Ascending aorta (tissue), 2 donors: Measurements from ENCODE around the gene B4GALNT3. TPM values are rescaled to one million over a fixed set of nuclear protein-coding genes. Genes with fewer than 3 reads are reported as not detected.

Experiments used
- DNase-seq, 2 donors: peaks; one replicate each; pipeline ENCODE4 v3.0.0-alpha.2; 2019; ENCODE audit warnings: low spot score in 2 of 2
- H3K27ac ChIP-seq, 2 donors: fragments of 200-600 bp; sonication (generic); one replicate each; pipeline ENCODE4 v1.5.1; 2016 to 2017; ENCODE audit warnings: mild to moderate bottlenecking in 1 of 2
- H3K27me3 ChIP-seq: fragments of 200-600 bp; sonication (generic); one replicate; pipeline ENCODE4 v1.5.1; 2017
- H3K36me3 ChIP-seq, 2 donors: fragments of 200-600 bp; sonication (generic); one replicate each; pipeline ENCODE4 v1.5.1; 2016
- H3K4me1 ChIP-seq, 2 donors: fragments of 200-600 bp; sonication (generic); one replicate each; pipeline ENCODE4 v1.5.1; 2016 to 2017; ENCODE audit warnings: mild to moderate bottlenecking in 1 of 2
- H3K4me3 ChIP-seq, 2 donors: fragments of 200-600 bp; sonication (generic); one replicate each; pipeline ENCODE4 v1.5.1; 2016 to 2017; ENCODE audit warnings: mild to moderate bottlenecking in 1 of 2
- H3K9me3 ChIP-seq, 2 donors: fragments of 200-600 bp; sonication (generic); one replicate each; pipeline ENCODE4 v1.5.1; 2016
- CTCF ChIP-seq, 3 experiments: fragments of 200-600 bp in 2 of 3; fragments of 450-650 bp in 1 of 3; sonication (generic) in 2 of 3; IDR thresholded peaks; one replicate each; pipeline ENCODE4 v1.5.1; 2016 to 2019; ENCODE audit warnings: antibody characterized with exemption in 3 of 3, mild to moderate bottlenecking in 1 of 3, moderate library complexity in 1 of 3
- intact Hi-C: fragments of 100-400 bp; cut with DNase I; formaldehyde crosslinking; loops from one replicate; pipeline ENCODE4 v1.15.1; 2023
- total RNA-seq: library from RNA; depleted of rRNA; stranded (reverse); fragments of >200 nt; gene quantifications from one replicate; pipeline ENCODE4 v1.1.0, GENCODE V29; 2016

The B4GALNT3 gene
- total RNA-seq, 1 donor from 2014 or later, result 10.4 TPM

- no peak overlapping the region for H3K27ac ChIP-seq
- intact Hi-C loops, result no loop called here
- no peak overlapping the region for H3K4me3 ChIP-seq
- no peak for DNase-seq
- H3K36me3 ChIP-seq, result peaks cover 13 to 26% of the 10 kb centered on the region in 2 donors
- peaks cover 6 to 20% of the 10 kb centered on the region in 2 donors for H3K4me1 ChIP-seq
- no peaks in the 10 kb centered on the region for H3K27me3 ChIP-seq
- TF ChIP-seq CTCF (IDR thresholded peaks at IDR 0.05), result no peak
- no peaks in the 10 kb centered on the region for H3K9me3 ChIP-seq
Observed at GRCh38 chr12:549476-550082, 89.8 kb downstream of the B4GALNT3 start.

- H3K27me3 ChIP-seq, result no peaks in the 10 kb centered on the region
- no peak for DNase-seq
- peaks cover 6 to 20% of the 10 kb centered on the region in 2 donors for H3K4me1 ChIP-seq
- TF ChIP-seq CTCF (IDR thresholded peaks at IDR 0.05), result no peak
- H3K27ac ChIP-seq, result no peak overlapping the region
- no peaks in the 10 kb centered on the region for H3K9me3 ChIP-seq
- peaks cover 13 to 26% of the 10 kb centered on the region in 2 donors for H3K36me3 ChIP-seq
- intact Hi-C loops, result no loop called here
- H3K4me3 ChIP-seq, result no peak overlapping the region
Observed at GRCh38 chr12:550473-551260, 90.9 kb downstream of the B4GALNT3 start.

GRCh38 chr12:552466-552865, 92.7 kb downstream of the B4GALNT3 start:
- H3K4me1 ChIP-seq, result peaks cover 6 to 14% of the 10 kb centered on the region in 2 donors
- no peak for TF ChIP-seq CTCF (IDR thresholded peaks at IDR 0.05)
- H3K9me3 ChIP-seq, result no peaks in the 10 kb centered on the region
- peaks cover 15 to 33% of the 10 kb centered on the region in 2 donors for H3K36me3 ChIP-seq
- no peaks in the 10 kb centered on the region for H3K27me3 ChIP-seq
- intact Hi-C loops, result no loop called here
- DNase-seq, result no peak
- no peak overlapping the region for H3K27ac ChIP-seq
- no peak overlapping the region for H3K4me3 ChIP-seq

GRCh38 chr12:553216-554000, 93.7 kb downstream of the B4GALNT3 start:
- H3K27ac ChIP-seq, result peak overlapping the region in 1 of 2 donors; percentile 5
- intact Hi-C loops, result no loop called here
- H3K4me1 ChIP-seq, result peaks cover 6 to 14% of the 10 kb centered on the region in 2 donors
- H3K36me3 ChIP-seq, result peaks cover 17 to 39% of the 10 kb centered on the region in 2 donors
- DNase-seq, result no peak
- H3K27me3 ChIP-seq, result no peaks in the 10 kb centered on the region
- no peak for TF ChIP-seq CTCF (IDR thresholded peaks at IDR 0.05)
- H3K4me3 ChIP-seq, result no peak overlapping the region
- no peaks in the 10 kb centered on the region for H3K9me3 ChIP-seq

- H3K27me3 ChIP-seq, result no peaks in the 10 kb centered on the region
- DNase-seq, result no peak
- H3K4me1 ChIP-seq, result peaks cover 6 to 14% of the 10 kb centered on the region in 2 donors
Observed at GRCh38 chr12:554001-554285, 94.2 kb downstream of the B4GALNT3 start.

More at GRCh38 chr12:554001-554285, 94.2 kb downstream of the B4GALNT3 start:
- Histone ChIP-seq H3K9me3 (no peaks in the 10 kb centered on the region), H3K36me3 (peaks cover 18 to 33% of the 10 kb centered on the region in 2 donors), H3K4me3 (no peak overlapping the region), H3K27ac (no peak overlapping the region)
- TF ChIP-seq CTCF (IDR thresholded peaks at IDR 0.05), result no peak
- intact Hi-C loops, result no loop called here
